ENCODE results near the gene AMDHD2. TPM values are rescaled to one million over a fixed set of nuclear protein-coding genes. Genes with fewer than 3 reads are reported as not detected.

AMDHD2 gene
- total and polyA plus RNA-seq, 2 of the 8 experiments (the other 6 are each of a cell fraction or from before 2014, with no cell fraction given) = 43.0 to 54.6 TPM

DNA sequence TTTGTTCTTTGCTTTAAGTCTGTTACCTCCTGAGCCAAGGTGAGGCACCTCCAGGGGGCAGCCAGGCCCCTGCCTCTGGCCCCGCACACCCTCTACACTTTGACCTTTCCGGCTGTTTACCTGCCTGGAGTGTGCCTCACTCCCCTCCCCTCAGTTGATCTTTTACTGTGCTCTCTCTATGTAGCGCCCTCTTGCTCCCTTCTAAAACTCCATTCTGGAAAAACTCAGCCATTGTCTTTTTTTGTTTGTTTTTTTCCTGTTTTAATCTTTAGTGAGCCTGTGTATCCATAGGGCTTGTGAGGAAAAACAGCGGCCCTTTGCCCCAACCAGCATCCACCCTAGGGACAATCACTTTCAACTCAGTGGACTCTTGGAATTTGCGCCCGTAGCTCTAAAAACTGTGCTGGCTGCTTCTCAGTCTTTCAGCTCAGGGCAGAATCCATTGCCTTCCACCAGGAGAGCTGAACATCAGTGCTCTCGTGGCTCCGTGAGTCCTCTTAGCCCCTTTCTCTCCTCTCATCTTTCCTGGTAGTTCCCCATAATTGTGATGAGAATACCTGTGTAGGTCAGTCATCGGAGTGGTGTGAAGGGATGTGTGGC is 4.3 kb downstream of the AMDHD2 start:
- H3K36me3 ChIP-seq (ENCODE audit: control insufficient read depth in 2 of 4, insufficient read depth in 4 of 4, low read length in 3 of 4) = peaks cover 7 to 24% (median 16%) of the 10 kb centered on the region in 4 experiments
- FAIRE-seq (no peak), DNase-seq (ENCODE audit: low read depth in 1 of 2, low spot score in 2 of 2) (no peak)
- no peak overlapping the region for H3K4me2 ChIP-seq (ENCODE audit: insufficient read depth in 1 of 2, low read depth in 2 of 2, low read length in 2 of 2)
- no peak overlapping the region for H2AK5ac ChIP-seq (ENCODE audit: low read depth, low read length)
- H2BK15ac ChIP-seq (ENCODE audit: low read length) = no peak overlapping the region
- no peaks in the 10 kb centered on the region for H3K27me3 ChIP-seq (replicated peaks in 1 of 4; ENCODE audit: control insufficient read depth in 3 of 4, extremely low read depth in 1 of 4, insufficient read depth in 3 of 4, low read length in 3 of 4)
- WGBS, 2 experiments (ENCODE audit: extremely low coverage in 1 of 2, insufficient coverage in 1 of 2, insufficient read length in 1 of 2, insufficient replicate concordance in 2 of 2, low coverage in 1 of 2, low lambda C conversion rate in 2 of 2, missing lambda C conversion rate in 1 of 2) = 89% methylated on average over 9 of the region's 9 CpGs; no CpG with 5 or more reads in 1 of the 2 experiments
- H3K56ac ChIP-seq (replicated peaks; ENCODE audit: insufficient read length, low read depth, low read length) = no peak overlapping the region
- no peak overlapping the region for H3K4ac ChIP-seq (replicated peaks; ENCODE audit: insufficient read length, low read depth, low read length)
- H4K91ac ChIP-seq (replicated peaks; ENCODE audit: insufficient read length, low read length) = no peak overlapping the region
- H3K23me2 ChIP-seq (ENCODE audit: low read depth, low read length) = peaks cover 5% of the 10 kb centered on the region; the same call in 1 of the 2 replicates
- no peak overlapping the region for H2BK12ac ChIP-seq (ENCODE audit: low read depth, low read length)
- peaks cover 0 to 6% (median 1%) of the 10 kb centered on the region in 4 experiments; a peak in 3 of 7 replicates for H3K4me1 ChIP-seq (replicated peaks in 1 of 4; ENCODE audit: control insufficient read depth in 3 of 4, insufficient read depth in 4 of 4, low read length in 3 of 4)
- ChIA-PET POLR2A (ENCODE audit: partially characterized antibody) (interaction anchor here (1.2 to 7.6 kb wide), 4 partner anchors 6 to 13 kb away, joined by 3 to 108 read pairs (median 13); partner anchors contain the start of genes ATP6V0C and CEMP1), CTCF (ENCODE audit: partially characterized antibody) (interaction anchor here (0.6 to 1.7 kb wide), 3 partner anchors 8 to 250 kb away, joined by 3 read pairs; no protein-coding TSS in a partner anchor)
- H3K9me3 ChIP-seq (ENCODE audit: insufficient read depth in 2 of 2, low read depth in 1 of 2, low read length in 1 of 2) = no peaks in the 10 kb centered on the region
- no peak overlapping the region for H2BK5ac ChIP-seq (ENCODE audit: low read depth, low read length)
- H3K79me2 ChIP-seq (ENCODE audit: control insufficient read depth in 1 of 2, insufficient read depth in 2 of 2, low read length in 2 of 2) = peaks cover 0 to 8% of the 10 kb centered on the region in 2 experiments; a peak in 1 of 4 replicates
- H3K23ac ChIP-seq (ENCODE audit: insufficient read length) = no peak overlapping the region
- H3K27ac ChIP-seq (ENCODE audit: low read depth, low read length) = no peak overlapping the region
- peaks cover 2 to 10% of the 10 kb centered on the region in 2 experiments for H4K20me1 ChIP-seq (replicated peaks in 1 of 2; ENCODE audit: control insufficient read depth in 1 of 2, insufficient read depth in 2 of 2, low read length in 2 of 2)
- H3K79me1 ChIP-seq (ENCODE audit: low read depth, low read length) = peaks cover 5% of the 10 kb centered on the region
- H3K4me3 ChIP-seq (ENCODE audit: extremely low read depth in 1 of 4, insufficient read depth in 2 of 4, low read depth in 3 of 4, low read length in 4 of 4) = no peak overlapping the region
- H3K9ac ChIP-seq (replicated peaks in 1 of 4; ENCODE audit: extremely low read depth in 1 of 4, low read depth in 3 of 4, low read length in 3 of 4) = no peak overlapping the region
- no peak overlapping the region for H2BK20ac ChIP-seq (ENCODE audit: low read length)
- no peak overlapping the region for H2AFZ ChIP-seq (ENCODE audit: low read length)
- H3K14ac ChIP-seq (ENCODE audit: insufficient read length) = no peak overlapping the region
- no peak overlapping the region for H4K5ac ChIP-seq (ENCODE audit: insufficient read length, low read depth, low read length)
- TF ChIP-seq NANOG (IDR thresholded peaks at IDR 0.05; ENCODE audit: insufficient read depth, low read depth, low read length, poor library complexity, severe bottlenecking) = no peak
- TF ChIP-seq, protein P1, sequence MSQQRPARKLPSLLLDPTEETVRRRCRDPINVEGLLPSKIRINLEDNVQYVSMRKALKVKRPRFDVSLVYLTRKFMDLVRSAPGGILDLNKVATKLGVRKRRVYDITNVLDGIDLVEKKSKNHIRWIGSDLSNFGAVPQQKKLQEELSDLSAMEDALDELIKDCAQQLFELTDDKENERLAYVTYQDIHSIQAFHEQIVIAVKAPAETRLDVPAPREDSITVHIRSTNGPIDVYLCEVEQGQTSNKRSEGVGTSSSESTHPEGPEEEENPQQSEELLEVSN (IDR thresholded peaks at IDR 0.05) = no peak
- TF ChIP-seq HDAC2 (IDR thresholded peaks at IDR 0.05; ENCODE audit: borderline replicate concordance in 1 of 2, low read depth in 2 of 2, low read length in 2 of 2) = no peak
- TF ChIP-seq SP1 (IDR thresholded peaks at IDR 0.05; ENCODE audit: low read depth, low read length) = no peak
- no peak for TF ChIP-seq YY1 (IDR thresholded peaks at IDR 0.05; ENCODE audit: low read depth, low read length)
- no peak for TF ChIP-seq FOSL1 (IDR thresholded peaks at IDR 0.05; ENCODE audit: insufficient read depth, low read depth, low read length)
- no peak for TF ChIP-seq KDM5A (IDR thresholded peaks at IDR 0.05; ENCODE audit: low read length)
- TF ChIP-seq SRF (IDR thresholded peaks at IDR 0.05; ENCODE audit: low read depth, low read length) = no peak
- no peak overlapping the region for H4K8ac ChIP-seq (ENCODE audit: extremely low read depth, insufficient read depth, low read length)
- H3K18ac ChIP-seq (ENCODE audit: extremely low read depth, low read length) = no peak overlapping the region
- H2BK120ac ChIP-seq (replicated peaks; ENCODE audit: low read depth, low read length) = no peak overlapping the region

All from H1 (cell line).